Fibroblast of villous mesenchyme (primary cell): ENCODE measurements around the gene COTL1. TPM values are rescaled to one million over a fixed set of nuclear protein-coding genes. Genes with fewer than 3 reads are reported as not detected.
"Not testable (repeated sequence)": the region's sequence is repeated elsewhere in the genome, so short reads cannot be mapped to it uniquely, and the experiment has no call there.

Experiments
- DNase-seq: peaks from one replicate; pipeline ENCODE4 v3.0.0-alpha.2; 2010; ENCODE audit warnings: low read depth
- H3K4me3 ChIP-seq: 2 replicates; pipeline ENCODE4 v1.5.1; 2011; ENCODE audit warnings: low read depth, mild to moderate bottlenecking, low read length
- CTCF ChIP-seq: IDR thresholded peaks from 2 replicates; pipeline ENCODE4 v1.5.1; 2012; ENCODE audit warnings: low read depth, mild to moderate bottlenecking, low read length; ENCODE audit not compliant: insufficient read depth
- total RNA-seq: library from RNA; depleted of rRNA; stranded (reverse); fragments of >200 nt; gene quantifications from 2 replicates; pipeline ENCODE4 v1.2.3, GENCODE V29; 2012

COTL1 gene
- total RNA-seq, 1 donor = 265 TPM

GRCh38 chr16:84528322-84528721 lies 89.6 kb downstream of the COTL1 start:
- DNase-seq = no peak
- no peak for TF ChIP-seq CTCF

GRCh38 chr16:84527532-84528269 lies 90.2 kb downstream of the COTL1 start:
- no peak for DNase-seq
- no peak for TF ChIP-seq CTCF
- no peak overlapping the region for H3K4me3 ChIP-seq

More at GRCh38 chr16:84528322-84528721, 89.6 kb downstream of the COTL1 start:
- no peak overlapping the region for H3K4me3 ChIP-seq

- H3K4me3 ChIP-seq = no peak overlapping the region
- DNase-seq = peak; percentile 35
- TF ChIP-seq CTCF = no peak
Measured at GRCh38 chr16:84526794-84527531, 90.9 kb downstream of the COTL1 start.

DNA sequence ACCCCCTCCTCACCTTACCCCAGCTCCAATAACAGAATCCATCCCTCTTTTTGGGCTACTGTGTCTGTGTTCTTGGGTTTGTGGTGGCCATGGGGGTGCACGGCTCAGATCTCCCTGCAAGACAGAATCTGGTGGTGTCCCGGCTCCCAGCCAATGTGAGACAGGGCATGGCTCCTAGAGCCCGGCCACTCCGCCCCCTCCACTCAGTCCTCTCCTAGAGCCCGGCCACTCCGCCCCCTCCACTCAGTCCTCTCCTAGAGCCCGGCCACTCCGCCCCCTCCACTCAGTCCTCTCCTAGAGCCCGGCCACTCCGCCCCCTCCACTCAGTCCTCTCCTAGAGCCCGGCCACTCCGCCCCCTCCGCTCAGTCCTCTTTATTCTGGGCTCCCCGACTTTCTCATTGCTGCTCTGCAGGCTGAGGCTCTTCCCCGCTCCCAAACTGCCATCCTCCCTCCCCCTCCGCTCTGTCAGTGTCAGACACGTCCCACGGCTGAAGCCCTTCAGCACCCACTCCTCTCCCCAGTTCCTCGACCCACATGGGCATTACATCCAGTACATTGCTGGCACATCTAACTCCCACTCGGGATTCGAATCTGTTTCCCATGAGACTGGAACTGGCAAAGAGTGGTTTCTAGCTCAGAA lies 92.8 kb downstream of the COTL1 start:
- not testable (repeated sequence) for H3K4me3 ChIP-seq, DNase-seq

DNA sequence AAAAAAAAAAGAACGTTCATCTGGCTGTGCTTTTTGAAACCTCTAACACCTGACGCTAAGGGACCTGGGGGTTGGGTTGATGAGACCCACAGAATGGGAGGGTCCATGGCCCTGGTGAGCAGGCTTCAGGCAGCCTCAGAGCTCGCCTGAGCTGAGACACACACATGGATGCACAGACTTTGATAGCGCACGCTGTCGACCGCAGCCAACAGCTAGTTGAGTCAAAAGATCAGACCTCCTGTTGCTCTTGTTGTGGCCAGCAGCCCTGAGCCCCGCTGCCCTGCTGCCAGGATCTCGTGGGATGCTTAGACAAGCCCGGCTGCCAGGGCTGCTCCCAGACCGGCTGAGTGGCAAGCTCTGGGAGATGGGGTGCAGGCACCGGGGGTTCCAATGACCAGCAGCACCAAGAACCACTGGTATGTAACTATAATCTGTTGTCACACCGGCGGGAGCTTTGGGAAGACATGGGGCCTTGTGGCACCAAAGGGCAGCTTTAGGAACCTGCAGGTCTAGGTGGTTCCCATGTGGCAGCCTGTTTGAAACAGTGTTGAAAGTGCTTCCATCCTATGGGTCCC lies 93.4 kb downstream of the COTL1 start:
- no peak for TF ChIP-seq CTCF
- DNase-seq = no peak
- no peak overlapping the region for H3K4me3 ChIP-seq

DNA sequence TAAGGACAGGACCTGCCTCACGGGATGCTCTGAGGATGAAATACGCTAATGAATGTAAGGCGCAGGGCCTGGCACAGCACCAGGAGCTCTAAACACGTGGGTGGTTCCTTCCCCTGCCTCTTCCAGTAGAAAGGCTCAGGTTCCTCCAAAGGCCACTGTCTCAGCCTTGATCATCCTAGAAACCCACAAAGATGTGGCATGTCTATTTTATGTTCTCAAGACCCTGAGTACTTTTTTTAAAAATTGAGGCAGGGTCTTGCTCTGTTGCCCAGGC lies 96.4 kb downstream of the COTL1 start:
- no peak for DNase-seq
- no peak overlapping the region for H3K4me3 ChIP-seq
- TF ChIP-seq CTCF = no peak

GRCh38 chr16:84520725-84521496 lies 97.0 kb downstream of the COTL1 start:
- no peak overlapping the region for H3K4me3 ChIP-seq
- DNase-seq = no peak
- TF ChIP-seq CTCF = no peak
